A673 (cell line): ENCODE data around the gene CYSTM1.

Experiments used
- EZH2 ChIP-seq: fragments of 200-600 bp; sonication (generic); IDR thresholded peaks from 2 replicates; pipeline ENCODE4 v1.6.1; 2017; ENCODE audit warnings: borderline replicate concordance, low read depth, mild to moderate bottlenecking, mixed read lengths, antibody characterized with exemption, low read length; ENCODE audit not compliant: poor library complexity, severe bottlenecking
- TF ChIP-seq, protein P1 (sequence below): fragments of 300-800, 200-600 bp; sonication (generic); conservative IDR thresholded peaks from 2 replicates; pipeline ENCODE4 v1.5.1; 2017; ENCODE audit warnings: low read depth, mild to moderate bottlenecking, antibody characterized with exemption, low read length, moderate library complexity, mixed read lengths

DNA sequence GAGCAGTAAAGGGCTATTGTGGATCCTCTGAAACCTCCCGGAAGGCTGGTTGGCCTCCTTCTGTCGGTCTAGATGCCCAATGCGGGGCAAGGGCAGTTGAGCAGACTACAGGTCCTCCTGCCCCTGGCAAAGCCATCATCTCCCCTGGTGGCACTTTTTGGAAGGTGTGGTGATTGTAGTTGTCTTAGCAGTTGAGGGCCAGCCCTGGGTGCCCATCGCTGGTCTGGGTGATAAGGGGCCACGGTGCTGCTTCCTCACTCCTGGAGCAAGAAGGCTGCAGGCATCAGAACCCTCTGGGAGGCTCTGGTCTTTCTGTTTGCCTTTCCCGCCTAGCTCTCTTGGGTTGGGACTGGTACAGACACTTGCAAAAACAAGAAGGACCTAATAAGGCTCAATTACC, 63.8 kb downstream of the CYSTM1 start:
- TF ChIP-seq, protein P1, sequence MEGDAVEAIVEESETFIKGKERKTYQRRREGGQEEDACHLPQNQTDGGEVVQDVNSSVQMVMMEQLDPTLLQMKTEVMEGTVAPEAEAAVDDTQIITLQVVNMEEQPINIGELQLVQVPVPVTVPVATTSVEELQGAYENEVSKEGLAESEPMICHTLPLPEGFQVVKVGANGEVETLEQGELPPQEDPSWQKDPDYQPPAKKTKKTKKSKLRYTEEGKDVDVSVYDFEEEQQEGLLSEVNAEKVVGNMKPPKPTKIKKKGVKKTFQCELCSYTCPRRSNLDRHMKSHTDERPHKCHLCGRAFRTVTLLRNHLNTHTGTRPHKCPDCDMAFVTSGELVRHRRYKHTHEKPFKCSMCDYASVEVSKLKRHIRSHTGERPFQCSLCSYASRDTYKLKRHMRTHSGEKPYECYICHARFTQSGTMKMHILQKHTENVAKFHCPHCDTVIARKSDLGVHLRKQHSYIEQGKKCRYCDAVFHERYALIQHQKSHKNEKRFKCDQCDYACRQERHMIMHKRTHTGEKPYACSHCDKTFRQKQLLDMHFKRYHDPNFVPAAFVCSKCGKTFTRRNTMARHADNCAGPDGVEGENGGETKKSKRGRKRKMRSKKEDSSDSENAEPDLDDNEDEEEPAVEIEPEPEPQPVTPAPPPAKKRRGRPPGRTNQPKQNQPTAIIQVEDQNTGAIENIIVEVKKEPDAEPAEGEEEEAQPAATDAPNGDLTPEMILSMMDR = no peak
- TF ChIP-seq EZH2 = no peak
